SK-N-SH (cell line): ENCODE data around the gene PGGHG. TPM values are rescaled to one million over a fixed set of nuclear protein-coding genes. Genes with fewer than 3 reads are reported as not detected.

Experiments used
- CTCF ChIA-PET: fragments of 300-600, 350-600 bp; formaldehyde crosslinking; extraction: SDS; loops from one replicate; lab custom pipeline; 2021; lab: Yijun Ruan, JAX
- POLR2A ChIA-PET: fragments of 350-600 bp; sonication (Branson Sonifier 250); formaldehyde crosslinking; extraction: SDS; loops from one replicate; lab custom pipeline; 2020; ENCODE audit warnings: antibody characterized with exemption, inconsistent platforms; lab: Yijun Ruan, JAX
- DNase-seq: peaks from one replicate; pipeline ENCODE4 v3.0.0; 2012
- H2AFZ ChIP-seq: fragments of 200-600 bp; sonication (generic); 2 replicates; pipeline ENCODE4 v1.8.1; 2016; ENCODE audit warnings: antibody characterized with exemption, mild to moderate bottlenecking, low read depth
- H3F3A ChIP-seq: fragments of 200-600 bp; sonication (generic); replicated peaks from 2 replicates; pipeline ENCODE3; 2016; ENCODE audit warnings: antibody characterized with exemption, mild to moderate bottlenecking; ENCODE audit not compliant: insufficient read depth
- H3K27ac ChIP-seq, 2 experiments: fragments of 200-500 bp in 1 of 2; fragments of 200-600 bp in 1 of 2; sonication (Bioruptor generic) in 1 of 2; sonication (generic), shearing (Covaris generic) in 1 of 2; 2 replicates each; pipeline versions ENCODE4 v1.5.1 to v1.6.1; 2014 to 2016; ENCODE audit warnings: low read depth in 2 of 2, inconsistent platforms in 1 of 2, low read length in 1 of 2, mild to moderate bottlenecking in 1 of 2, mixed read lengths in 1 of 2
- H3K27me3 ChIP-seq: fragments of 200-600 bp; sonication (generic), shearing (Covaris generic); 2 replicates; pipeline ENCODE4 v1.6.1; 2016; ENCODE audit warnings: mixed run types; ENCODE audit not compliant: insufficient read depth
- H3K36me3 ChIP-seq, 2 experiments: fragments of 200-500 bp in 1 of 2; fragments of 200-600 bp in 1 of 2; sonication (Bioruptor generic) in 1 of 2; sonication (generic) in 1 of 2; replicated peaks in 1 of 2; 2 replicates each; pipeline versions ENCODE3 to v1.5.1; 2014 to 2016; ENCODE audit warnings: low read length in 1 of 2, mild to moderate bottlenecking in 1 of 2; ENCODE audit not compliant: insufficient read depth in 2 of 2, control insufficient read depth in 1 of 2
- H3K4me1 ChIP-seq, 2 experiments: fragments of 200-500 bp in 1 of 2; fragments of 200-600 bp in 1 of 2; sonication (Bioruptor generic) in 1 of 2; sonication (generic), shearing (Covaris generic) in 1 of 2; 2 replicates each; pipeline versions ENCODE4 v1.5.1 to v1.6.1; 2014 to 2016; ENCODE audit warnings: low read depth in 1 of 2, low read length in 1 of 2, mixed run types in 1 of 2; ENCODE audit not compliant: insufficient read depth in 2 of 2, control insufficient read depth in 1 of 2
- H3K4me2 ChIP-seq: fragments of 200-600 bp; sonication (generic), shearing (Covaris generic); 2 replicates; pipeline ENCODE4 v1.6.1; 2017; ENCODE audit warnings: mixed run types
- H3K4me3 ChIP-seq, 2 experiments: fragments of 200-500 bp in 1 of 2; fragments of 200-600 bp in 1 of 2; sonication (Bioruptor generic) in 1 of 2; sonication (generic), shearing (Covaris generic) in 1 of 2; 2 replicates each; pipeline versions ENCODE4 v1.5.1 to v1.8.1; 2014 to 2016; ENCODE audit warnings: low read depth in 2 of 2, inconsistent platforms in 1 of 2, low read length in 1 of 2, mild to moderate bottlenecking in 1 of 2, mixed read lengths in 1 of 2, moderate library complexity in 1 of 2
- H3K79me2 ChIP-seq: fragments of 200-600 bp; sonication (generic); 2 replicates; pipeline ENCODE4 v1.8.1; 2017; ENCODE audit warnings: mild to moderate bottlenecking; ENCODE audit not compliant: insufficient read depth
- H3K9ac ChIP-seq: fragments of 200-600 bp; sonication (generic); 2 replicates; pipeline ENCODE4 v1.6.1; 2017; ENCODE audit warnings: mixed run types
- H3K9me2 ChIP-seq: fragments of 200-600 bp; sonication (generic); 2 replicates; pipeline ENCODE4 v1.6.1; 2017; ENCODE audit warnings: mixed run types
- H3K9me3 ChIP-seq: fragments of 200-600 bp; sonication (generic); 2 replicates; pipeline ENCODE4 v1.6.1; 2017; ENCODE audit warnings: mixed run types, mild to moderate bottlenecking, moderate library complexity
- H4K20me1 ChIP-seq: fragments of 200-600 bp; sonication (generic); 2 replicates; pipeline ENCODE4 v1.6.1; 2017; ENCODE audit warnings: mild to moderate bottlenecking, mixed run types; ENCODE audit not compliant: insufficient read depth
- ELF1 ChIP-seq: IDR thresholded peaks from 2 replicates; pipeline ENCODE4 v1.4.0; 2012
- MXI1 ChIP-seq: IDR thresholded peaks from 2 replicates; pipeline ENCODE4 v1.6.1; 2012; ENCODE audit warnings: mild to moderate bottlenecking, low read depth, low read length, improper control_type of control experiment
- RAD21 ChIP-seq: IDR thresholded peaks from 2 replicates; pipeline ENCODE4 v1.6.1; 2012; ENCODE audit warnings: mild to moderate bottlenecking, low read length
- RCOR1 ChIP-seq: fragments of 150-350 bp; IDR thresholded peaks from 2 replicates; pipeline ENCODE4 v1.6.1; 2017; ENCODE audit warnings: antibody characterized with exemption, low read length
- RFX5 ChIP-seq: IDR thresholded peaks from 2 replicates; pipeline ENCODE4 v1.6.1; 2012; ENCODE audit warnings: mild to moderate bottlenecking, improper control_type of control experiment, low read length
- RXRA ChIP-seq: IDR thresholded peaks from 2 replicates; pipeline ENCODE4 v1.4.0; 2012; ENCODE audit warnings: low read depth, mild to moderate bottlenecking, borderline replicate concordance
- WGBS: methylation state at CpG from one replicate; pipeline ENCODE4 v1.1.6; 2017; ENCODE audit warnings: low lambda C conversion rate; 5-methylcytosine and 5-hydroxymethylcytosine counted together
- polyA plus RNA-seq, 3 experiments: library from polyadenylated mRNA; depleted of rRNA; stranded (reverse); fragments of >200 nt; gene quantifications; 2 replicates each; pipeline ENCODE4 v1.2.3, GENCODE V29; 2012
- TF ChIP-seq, protein P1 (sequence below): IDR thresholded peaks from 2 replicates; pipeline ENCODE4 v1.6.1; 2012; ENCODE audit warnings: mild to moderate bottlenecking, low read depth, low read length, moderate library complexity
- TF ChIP-seq, protein P2 (sequence below): IDR thresholded peaks from 2 replicates; pipeline ENCODE4 v1.4.0; 2012; ENCODE audit warnings: low read depth
- TF ChIP-seq, protein P3 (sequence below): IDR thresholded peaks from 2 replicates; pipeline ENCODE4 v1.4.0; 2012; ENCODE audit warnings: low read depth, borderline replicate concordance
- TF ChIP-seq, protein P4 (sequence below): fragments of 150-350 bp; IDR thresholded peaks from 2 replicates; pipeline ENCODE4 v1.6.1; 2016; ENCODE audit warnings: mild to moderate bottlenecking, low read depth, low read length
- TF ChIP-seq, protein P5 (sequence below): fragments of 150-350 bp; IDR thresholded peaks from 2 replicates; pipeline ENCODE4 v1.6.1; 2017; ENCODE audit warnings: antibody characterized with exemption, low read length, low read depth, borderline replicate concordance

Gene PGGHG
- polyA plus RNA-seq, 1 of the 3 experiments (the other 2 are of a cell fraction), result 19.9 TPM

DNA sequence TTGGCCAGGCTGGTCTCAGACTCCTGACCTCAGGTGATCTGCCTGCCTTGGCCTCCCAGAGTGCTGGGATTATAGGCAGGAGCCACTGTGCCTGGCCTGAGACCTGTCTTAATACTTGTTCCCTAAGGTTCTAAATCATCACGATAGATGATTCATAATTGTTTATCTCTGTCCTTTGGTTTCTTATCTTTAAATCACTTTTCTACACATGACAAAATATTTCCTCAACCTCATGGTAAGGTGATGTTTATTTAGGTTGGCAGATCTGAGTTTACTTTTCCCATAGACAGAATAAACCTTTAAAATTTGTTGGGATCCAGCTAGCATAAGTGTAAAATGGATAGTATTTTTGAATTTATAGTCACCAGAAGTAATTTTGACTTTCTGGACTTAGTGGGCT is 48.6 kb upstream of the PGGHG start:
- TF ChIP-seq, protein P1, sequence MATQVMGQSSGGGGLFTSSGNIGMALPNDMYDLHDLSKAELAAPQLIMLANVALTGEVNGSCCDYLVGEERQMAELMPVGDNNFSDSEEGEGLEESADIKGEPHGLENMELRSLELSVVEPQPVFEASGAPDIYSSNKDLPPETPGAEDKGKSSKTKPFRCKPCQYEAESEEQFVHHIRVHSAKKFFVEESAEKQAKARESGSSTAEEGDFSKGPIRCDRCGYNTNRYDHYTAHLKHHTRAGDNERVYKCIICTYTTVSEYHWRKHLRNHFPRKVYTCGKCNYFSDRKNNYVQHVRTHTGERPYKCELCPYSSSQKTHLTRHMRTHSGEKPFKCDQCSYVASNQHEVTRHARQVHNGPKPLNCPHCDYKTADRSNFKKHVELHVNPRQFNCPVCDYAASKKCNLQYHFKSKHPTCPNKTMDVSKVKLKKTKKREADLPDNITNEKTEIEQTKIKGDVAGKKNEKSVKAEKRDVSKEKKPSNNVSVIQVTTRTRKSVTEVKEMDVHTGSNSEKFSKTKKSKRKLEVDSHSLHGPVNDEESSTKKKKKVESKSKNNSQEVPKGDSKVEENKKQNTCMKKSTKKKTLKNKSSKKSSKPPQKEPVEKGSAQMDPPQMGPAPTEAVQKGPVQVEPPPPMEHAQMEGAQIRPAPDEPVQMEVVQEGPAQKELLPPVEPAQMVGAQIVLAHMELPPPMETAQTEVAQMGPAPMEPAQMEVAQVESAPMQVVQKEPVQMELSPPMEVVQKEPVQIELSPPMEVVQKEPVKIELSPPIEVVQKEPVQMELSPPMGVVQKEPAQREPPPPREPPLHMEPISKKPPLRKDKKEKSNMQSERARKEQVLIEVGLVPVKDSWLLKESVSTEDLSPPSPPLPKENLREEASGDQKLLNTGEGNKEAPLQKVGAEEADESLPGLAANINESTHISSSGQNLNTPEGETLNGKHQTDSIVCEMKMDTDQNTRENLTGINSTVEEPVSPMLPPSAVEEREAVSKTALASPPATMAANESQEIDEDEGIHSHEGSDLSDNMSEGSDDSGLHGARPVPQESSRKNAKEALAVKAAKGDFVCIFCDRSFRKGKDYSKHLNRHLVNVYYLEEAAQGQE, result no peak
- TF ChIP-seq, protein P2, sequence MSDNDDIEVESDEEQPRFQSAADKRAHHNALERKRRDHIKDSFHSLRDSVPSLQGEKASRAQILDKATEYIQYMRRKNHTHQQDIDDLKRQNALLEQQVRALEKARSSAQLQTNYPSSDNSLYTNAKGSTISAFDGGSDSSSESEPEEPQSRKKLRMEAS, result no peak
- no peak for TF ChIP-seq ELF1
- TF ChIP-seq RFX5, result no peak
- TF ChIP-seq MXI1, result no peak
- TF ChIP-seq, protein P3, sequence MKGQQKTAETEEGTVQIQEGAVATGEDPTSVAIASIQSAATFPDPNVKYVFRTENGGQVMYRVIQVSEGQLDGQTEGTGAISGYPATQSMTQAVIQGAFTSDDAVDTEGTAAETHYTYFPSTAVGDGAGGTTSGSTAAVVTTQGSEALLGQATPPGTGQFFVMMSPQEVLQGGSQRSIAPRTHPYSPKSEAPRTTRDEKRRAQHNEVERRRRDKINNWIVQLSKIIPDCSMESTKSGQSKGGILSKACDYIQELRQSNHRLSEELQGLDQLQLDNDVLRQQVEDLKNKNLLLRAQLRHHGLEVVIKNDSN, result no peak
- TF ChIP-seq RXRA, result no peak
- TF ChIP-seq, protein P4, sequence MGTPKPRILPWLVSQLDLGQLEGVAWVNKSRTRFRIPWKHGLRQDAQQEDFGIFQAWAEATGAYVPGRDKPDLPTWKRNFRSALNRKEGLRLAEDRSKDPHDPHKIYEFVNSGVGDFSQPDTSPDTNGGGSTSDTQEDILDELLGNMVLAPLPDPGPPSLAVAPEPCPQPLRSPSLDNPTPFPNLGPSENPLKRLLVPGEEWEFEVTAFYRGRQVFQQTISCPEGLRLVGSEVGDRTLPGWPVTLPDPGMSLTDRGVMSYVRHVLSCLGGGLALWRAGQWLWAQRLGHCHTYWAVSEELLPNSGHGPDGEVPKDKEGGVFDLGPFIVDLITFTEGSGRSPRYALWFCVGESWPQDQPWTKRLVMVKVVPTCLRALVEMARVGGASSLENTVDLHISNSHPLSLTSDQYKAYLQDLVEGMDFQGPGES, result no peak
- no peak for TF ChIP-seq RAD21
- TF ChIP-seq, protein P5, sequence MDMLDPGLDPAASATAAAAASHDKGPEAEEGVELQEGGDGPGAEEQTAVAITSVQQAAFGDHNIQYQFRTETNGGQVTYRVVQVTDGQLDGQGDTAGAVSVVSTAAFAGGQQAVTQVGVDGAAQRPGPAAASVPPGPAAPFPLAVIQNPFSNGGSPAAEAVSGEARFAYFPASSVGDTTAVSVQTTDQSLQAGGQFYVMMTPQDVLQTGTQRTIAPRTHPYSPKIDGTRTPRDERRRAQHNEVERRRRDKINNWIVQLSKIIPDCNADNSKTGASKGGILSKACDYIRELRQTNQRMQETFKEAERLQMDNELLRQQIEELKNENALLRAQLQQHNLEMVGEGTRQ, result no peak
- TF ChIP-seq RCOR1, result no peak
- TF ChIP-seq, all 33 proteins: peak for 0
- no peak for DNase-seq
- peaks cover 7% of the 10 kb centered on the region for H3F3A ChIP-seq
- H3K4me1 ChIP-seq, result peaks cover under 1 to 4% of the 10 kb centered on the region in 2 experiments; a peak in 3 of 4 replicates
- H3K9me2 ChIP-seq, result no peaks in the 10 kb centered on the region
- no peak overlapping the region for H2AFZ ChIP-seq
- POLR2A ChIA-PET, result no interaction called here
- no peak overlapping the region for H3K9ac ChIP-seq
- peaks cover 73% of the 10 kb centered on the region for H3K79me2 ChIP-seq
- no peak overlapping the region for H3K27ac ChIP-seq
- 81% methylated on average over 1 of the region's 1 CpG for WGBS
- peaks cover 46 to 52% of the 10 kb centered on the region in 2 experiments for H3K36me3 ChIP-seq
- peaks cover 7% of the 10 kb centered on the region for H4K20me1 ChIP-seq
- no peaks in the 10 kb centered on the region for H3K9me3 ChIP-seq
- no peak overlapping the region for H3K4me2 ChIP-seq
- CTCF ChIA-PET, result interaction anchor here (1.6 to 4.5 kb wide), 2 partner anchors 11 to 208 kb away, joined by 4 to 20 read pairs; no protein-coding TSS in a partner anchor
- no peak overlapping the region for H3K4me3 ChIP-seq
- no peaks in the 10 kb centered on the region for H3K27me3 ChIP-seq
